ENCODE results near the gene DAB2IP.

DAB2IP gene

DNA sequence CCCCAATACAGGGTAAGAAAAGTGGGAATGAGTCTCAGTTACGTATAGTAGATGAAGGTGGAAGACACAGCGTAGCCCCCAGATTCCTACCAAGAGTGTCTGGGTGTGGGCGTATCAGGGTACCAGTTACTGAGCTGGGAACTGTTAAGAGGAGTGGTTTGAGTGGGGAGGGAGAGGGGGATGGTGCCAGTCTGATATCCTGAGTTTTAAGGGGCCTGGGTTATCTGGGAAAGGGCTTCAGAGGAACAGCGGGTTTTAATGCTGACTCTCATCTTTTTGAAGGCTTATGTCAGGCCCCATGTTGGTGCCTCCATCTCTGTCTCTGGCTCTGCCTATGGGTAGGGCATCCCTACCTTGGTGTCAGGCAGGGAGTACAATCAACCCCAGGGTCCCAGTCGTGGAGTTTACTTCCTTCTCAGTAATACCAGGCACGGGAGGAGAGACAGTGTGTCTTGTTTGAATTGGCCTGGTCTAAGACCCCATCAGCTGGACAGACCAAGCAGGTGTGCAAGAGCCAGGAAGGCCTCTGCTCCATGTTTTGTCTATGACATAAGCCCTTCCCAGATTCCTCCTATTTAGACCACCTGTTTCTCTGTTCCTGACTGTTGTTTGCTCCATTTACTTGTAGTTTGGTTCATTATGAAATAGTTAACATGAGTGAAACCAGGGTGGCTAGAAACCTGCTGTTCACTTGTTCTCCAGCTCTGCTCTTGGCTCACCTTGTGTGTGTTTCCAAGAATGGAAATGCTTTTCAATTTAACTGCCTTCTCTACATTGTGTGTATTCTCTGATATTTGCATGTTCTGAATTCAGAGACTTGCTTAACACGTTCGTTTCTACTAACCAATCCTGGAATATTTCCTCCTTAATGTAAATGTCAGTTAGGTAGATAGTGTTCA lies 125.6 kb downstream of the DAB2IP start:
- Histone ChIP-seq H3K36me3 (ENCODE audit: low read length) (no peaks in the 10 kb centered on the region), H3K27me3 (ENCODE audit: low read length) (no peaks in the 10 kb centered on the region), H2AFZ (ENCODE audit: low read depth, low read length, severe bottlenecking) (no peak overlapping the region), H3K27ac (ENCODE audit: low read depth, low read length) (no peak overlapping the region), H3K4me3 (ENCODE audit: insufficient read depth, low read length, poor library complexity, severe bottlenecking) (no peak overlapping the region), H4K20me1 (ENCODE audit: low read depth, low read length) (no peaks in the 10 kb centered on the region), H3K9me2 (replicated peaks; ENCODE audit: insufficient read depth, low read length) (no peaks in the 10 kb centered on the region), H3K9ac (ENCODE audit: low read length) (no peak overlapping the region), H3K9me3 (ENCODE audit: insufficient read depth, low read length) (no peaks in the 10 kb centered on the region), H3K4me2 (ENCODE audit: low read depth, low read length, poor library complexity, severe bottlenecking) (no peak overlapping the region), H3K79me2 (ENCODE audit: insufficient read depth, low read length) (no peaks in the 10 kb centered on the region), H3F3A (ENCODE audit: insufficient read depth) (no peaks in the 10 kb centered on the region)
- TF ChIP-seq EZH2phosphoT487 (conservative IDR thresholded peaks at IDR 0.05; ENCODE audit: low read length): no peak
- TF ChIP-seq, protein P1, sequence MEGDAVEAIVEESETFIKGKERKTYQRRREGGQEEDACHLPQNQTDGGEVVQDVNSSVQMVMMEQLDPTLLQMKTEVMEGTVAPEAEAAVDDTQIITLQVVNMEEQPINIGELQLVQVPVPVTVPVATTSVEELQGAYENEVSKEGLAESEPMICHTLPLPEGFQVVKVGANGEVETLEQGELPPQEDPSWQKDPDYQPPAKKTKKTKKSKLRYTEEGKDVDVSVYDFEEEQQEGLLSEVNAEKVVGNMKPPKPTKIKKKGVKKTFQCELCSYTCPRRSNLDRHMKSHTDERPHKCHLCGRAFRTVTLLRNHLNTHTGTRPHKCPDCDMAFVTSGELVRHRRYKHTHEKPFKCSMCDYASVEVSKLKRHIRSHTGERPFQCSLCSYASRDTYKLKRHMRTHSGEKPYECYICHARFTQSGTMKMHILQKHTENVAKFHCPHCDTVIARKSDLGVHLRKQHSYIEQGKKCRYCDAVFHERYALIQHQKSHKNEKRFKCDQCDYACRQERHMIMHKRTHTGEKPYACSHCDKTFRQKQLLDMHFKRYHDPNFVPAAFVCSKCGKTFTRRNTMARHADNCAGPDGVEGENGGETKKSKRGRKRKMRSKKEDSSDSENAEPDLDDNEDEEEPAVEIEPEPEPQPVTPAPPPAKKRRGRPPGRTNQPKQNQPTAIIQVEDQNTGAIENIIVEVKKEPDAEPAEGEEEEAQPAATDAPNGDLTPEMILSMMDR (IDR thresholded peaks at IDR 0.05; ENCODE audit: insufficient read depth, low read length, poor library complexity, severe bottlenecking): no peak

DNA sequence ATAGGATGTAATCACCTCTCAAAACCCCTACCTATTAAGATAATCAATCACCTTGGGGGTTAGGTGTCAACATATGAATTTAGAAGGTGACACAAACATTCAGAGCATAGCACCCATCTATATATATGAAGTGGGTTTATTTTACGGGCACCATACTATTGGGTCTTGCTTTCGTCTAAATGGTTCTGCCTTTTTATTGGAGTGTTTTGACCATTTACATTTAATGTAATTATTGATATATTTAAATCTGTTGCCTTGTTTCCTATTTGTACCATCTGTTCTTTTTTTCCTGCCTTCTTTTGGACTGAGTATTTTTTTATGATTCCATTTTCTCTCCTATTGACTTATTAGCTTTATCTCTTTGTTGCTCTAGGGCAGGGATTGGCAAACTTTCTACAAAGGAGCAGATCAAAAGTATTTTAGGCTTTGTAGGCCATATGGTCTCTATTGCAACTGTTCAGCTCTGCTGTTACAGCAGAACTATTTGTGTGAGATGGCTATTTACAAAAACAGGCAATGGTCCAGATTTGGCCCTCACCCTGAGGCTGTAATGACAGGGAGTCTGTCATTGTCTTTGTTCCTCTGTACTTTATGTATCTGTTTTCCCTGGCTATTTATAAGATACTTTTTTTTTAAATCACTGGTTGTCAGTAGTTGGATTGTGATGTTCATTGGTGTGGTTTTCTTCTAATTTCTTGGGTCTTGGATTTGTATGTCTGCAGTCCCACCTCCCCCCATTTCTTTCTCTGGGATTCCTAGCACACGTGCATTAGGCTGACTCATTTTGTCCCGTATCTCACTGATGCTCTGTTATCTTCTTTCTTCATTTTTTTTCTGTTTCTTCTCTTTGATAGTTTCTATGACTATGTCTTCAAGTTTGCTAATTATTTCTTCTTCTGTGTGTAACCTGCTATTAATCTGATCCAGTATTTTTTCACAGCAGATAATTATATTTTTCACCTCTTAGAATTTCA lies 127.1 kb downstream of the DAB2IP start:
- no peaks in the 10 kb centered on the region for H3K36me3 ChIP-seq (ENCODE audit: low read length)
- H3K27ac ChIP-seq (ENCODE audit: low read depth, low read length): no peak overlapping the region
- no peak for TF ChIP-seq EZH2phosphoT487 (conservative IDR thresholded peaks at IDR 0.05; ENCODE audit: low read length)
- TF ChIP-seq, protein P1 (IDR thresholded peaks at IDR 0.05; ENCODE audit: insufficient read depth, low read length, poor library complexity, severe bottlenecking): no peak

DNA sequence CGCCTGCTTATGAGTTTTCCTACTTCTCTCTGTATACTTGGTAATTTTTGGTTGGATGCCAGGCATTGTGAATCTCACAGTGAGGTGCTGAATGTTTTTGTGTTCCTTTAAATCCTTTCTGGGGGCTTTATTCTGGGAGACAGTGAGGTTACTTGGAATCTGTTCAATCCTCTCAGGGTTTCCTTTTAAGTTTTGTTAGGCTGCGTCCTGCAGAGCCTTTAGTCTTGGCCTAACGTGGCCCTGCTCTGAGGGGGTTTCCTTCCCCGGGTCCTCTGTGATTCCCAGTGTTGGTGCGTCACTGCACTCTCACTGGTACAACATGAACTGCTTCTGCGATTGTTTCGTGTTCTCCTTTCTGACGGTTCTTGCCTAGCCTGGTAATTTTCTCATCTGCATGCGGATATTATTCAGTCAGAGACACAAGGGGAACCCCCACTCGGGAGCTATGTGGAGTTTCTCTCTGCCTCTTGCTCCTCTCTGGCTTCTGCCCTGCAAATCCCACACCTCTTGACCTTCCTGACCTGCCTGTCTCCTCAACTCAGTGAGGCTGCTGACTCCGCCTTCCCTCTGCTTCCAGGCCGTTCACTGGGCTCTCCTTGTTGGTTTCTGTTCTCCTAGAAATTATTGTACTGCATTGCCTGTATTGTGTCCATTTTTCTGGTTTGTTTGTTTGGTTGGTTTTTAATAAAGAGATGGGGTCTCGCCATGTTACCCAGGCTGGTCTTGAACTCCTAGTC lies 128.1 kb downstream of the DAB2IP start:
- Histone ChIP-seq H3F3A (ENCODE audit: insufficient read depth) (no peaks in the 10 kb centered on the region), H2AFZ (ENCODE audit: low read depth, low read length, severe bottlenecking) (no peak overlapping the region), H3K9me2 (replicated peaks; ENCODE audit: insufficient read depth, low read length) (no peaks in the 10 kb centered on the region), H3K27me3 (ENCODE audit: low read length) (no peaks in the 10 kb centered on the region), H3K27ac (ENCODE audit: low read depth, low read length) (no peak overlapping the region), H3K9me3 (ENCODE audit: insufficient read depth, low read length) (no peaks in the 10 kb centered on the region), H4K20me1 (ENCODE audit: low read depth, low read length) (no peaks in the 10 kb centered on the region), H3K9ac (ENCODE audit: low read length) (no peak overlapping the region), H3K36me3 (ENCODE audit: low read length) (no peaks in the 10 kb centered on the region), H3K4me2 (ENCODE audit: low read depth, low read length, poor library complexity, severe bottlenecking) (no peak overlapping the region), H3K4me3 (ENCODE audit: insufficient read depth, low read length, poor library complexity, severe bottlenecking) (no peak overlapping the region), H3K79me2 (ENCODE audit: insufficient read depth, low read length) (no peaks in the 10 kb centered on the region)
- no peak for TF ChIP-seq EZH2phosphoT487 (conservative IDR thresholded peaks at IDR 0.05; ENCODE audit: low read length)
- TF ChIP-seq, protein P1 (IDR thresholded peaks at IDR 0.05; ENCODE audit: insufficient read depth, low read length, poor library complexity, severe bottlenecking): no peak

More for the DNA sequence above, 127.1 kb downstream of the DAB2IP start:
- Histone ChIP-seq H3K4me3 (ENCODE audit: insufficient read depth, low read length, poor library complexity, severe bottlenecking) (no peak overlapping the region), H3K9me2 (replicated peaks; ENCODE audit: insufficient read depth, low read length) (no peaks in the 10 kb centered on the region), H3K4me2 (ENCODE audit: low read depth, low read length, poor library complexity, severe bottlenecking) (no peak overlapping the region), H3K79me2 (ENCODE audit: insufficient read depth, low read length) (no peaks in the 10 kb centered on the region), H3K27me3 (ENCODE audit: low read length) (no peaks in the 10 kb centered on the region), H3K9me3 (ENCODE audit: insufficient read depth, low read length) (no peaks in the 10 kb centered on the region), H3F3A (ENCODE audit: insufficient read depth) (no peaks in the 10 kb centered on the region), H2AFZ (ENCODE audit: low read depth, low read length, severe bottlenecking) (no peak overlapping the region), H4K20me1 (ENCODE audit: low read depth, low read length) (no peaks in the 10 kb centered on the region), H3K9ac (ENCODE audit: low read length) (no peak overlapping the region)
